Gastroesophageal sphincter (tissue), 4 donors: Measurements from ENCODE around the gene PSME3IP1. TPM values are rescaled to one million over a fixed set of nuclear protein-coding genes. Genes with fewer than 3 reads are reported as not detected.
"Not testable (repeated sequence)": the region's sequence is repeated elsewhere in the genome, so short reads cannot be mapped to it uniquely, and the experiment has no call there.

Experiments
- ATAC-seq: fragments of 150-250 bp; one replicate; pipeline ENCODE4 v1.9.1; 2016; ENCODE audit warnings: mild to moderate bottlenecking, moderate library complexity
- H3K27ac ChIP-seq, 4 donors: fragments of 200-600 bp; sonication (generic) in 3 of 4; 1 replicate in 3 of 4; 2 replicates in 1 of 4; pipeline ENCODE4 v1.5.1; 2016 to 2019
- H3K27me3 ChIP-seq: fragments of 200-600 bp; sonication (generic); one replicate; pipeline ENCODE4 v1.5.1; 2019
- H3K36me3 ChIP-seq, 2 donors: fragments of 200-600 bp; sonication (generic); one replicate each; pipeline ENCODE4 v1.5.1; 2019; ENCODE audit warnings: control low read depth in 1 of 2
- H3K4me1 ChIP-seq, 3 donors: fragments of 200-600 bp; sonication (generic); 1 replicate in 2 of 3; 2 replicates in 1 of 3; pipeline ENCODE4 v1.5.1; 2016 to 2019; ENCODE audit warnings: control low read depth in 2 of 3
- H3K4me3 ChIP-seq, 2 donors: fragments of 200-600 bp; sonication (generic); one replicate each; pipeline ENCODE4 v1.5.1; 2019; ENCODE audit warnings: mild to moderate bottlenecking in 1 of 2, moderate library complexity in 1 of 2
- H3K9me3 ChIP-seq, 3 donors: fragments of 200-600 bp; sonication (generic); one replicate each; pipeline ENCODE4 v1.5.1; 2017 to 2019; ENCODE audit warnings: control low read depth in 2 of 3
- CTCF ChIP-seq, 4 experiments: fragments of 200-600 bp in 2 of 4; fragments of 450-650 bp in 2 of 4; sonication (generic) in 1 of 4; IDR thresholded peaks; one replicate each; pipeline ENCODE4 v1.5.1; 2017 to 2019; ENCODE audit warnings: antibody characterized with exemption in 4 of 4, mild to moderate bottlenecking in 2 of 4, moderate library complexity in 2 of 4
- EP300 ChIP-seq: sonication (generic); formaldehyde crosslinking; IDR thresholded peaks from one replicate; pipeline ENCODE4 v1.6.1; 2017; ENCODE audit warnings: antibody characterized with exemption, mild to moderate bottlenecking
- POLR2A ChIP-seq, 2 donors: fragments of 450-650 bp; IDR thresholded peaks; one replicate each; pipeline ENCODE4 v1.6.1; 2017; ENCODE audit warnings: antibody characterized with exemption in 2 of 2, mild to moderate bottlenecking in 2 of 2, moderate library complexity in 1 of 2
- POLR2AphosphoS5 ChIP-seq: sonication (generic); formaldehyde crosslinking; IDR thresholded peaks from one replicate; pipeline ENCODE4 v1.6.1; 2017; ENCODE audit warnings: antibody characterized with exemption
- WGBS, 2 donors: methylation state at CpG; one replicate each; pipeline ENCODE4 v1.1.5; 2018; ENCODE audit warnings: low coverage in 1 of 2; 5-methylcytosine and 5-hydroxymethylcytosine counted together
- total RNA-seq, 4 donors: library from RNA; depleted of rRNA; stranded (reverse); fragments of >200 nt; gene quantifications; one replicate each; pipeline ENCODE4 v1.1.0, GENCODE V29; 2016

PSME3IP1 gene
- total RNA-seq, 4 donors from 2014 or later = 54.9 to 80.7 (median 68.1) TPM

GRCh38 chr16:57110937-57111336 is 74.9 kb downstream of the PSME3IP1 start:
- ATAC-seq = no peak
- Histone ChIP-seq H3K27ac (no peak overlapping the region), H3K36me3 (peaks cover 0 to 10% of the 10 kb centered on the region in 2 donors), H3K27me3 (no peaks in the 10 kb centered on the region), H3K4me1 (peaks cover 0 to 45% (median 9%) of the 10 kb centered on the region in 3 donors), H3K4me3 (no peak overlapping the region), H3K9me3 (no peaks in the 10 kb centered on the region)
- no peak for TF ChIP-seq CTCF (IDR thresholded peaks at IDR 0.05)
- no peak for TF ChIP-seq POLR2A (IDR thresholded peaks at IDR 0.05)
- TF ChIP-seq POLR2AphosphoS5 = no peak
- no peak for TF ChIP-seq EP300
- WGBS, 2 donors = 76 to 100% methylated on average over 2 of the region's 4 CpGs

- 74 to 88% methylated on average over 5 to 6 of the region's 10 CpGs for WGBS, 2 donors
- Histone ChIP-seq H3K4me1 (peaks cover 0 to 39% (median 0%) of the 10 kb centered on the region in 3 donors), H3K36me3 (peaks cover 0 to 10% of the 10 kb centered on the region in 2 donors)
- not testable (repeated sequence) for H3K4me3 ChIP-seq, ATAC-seq, H3K27me3 ChIP-seq, H3K27ac ChIP-seq, H3K9me3 ChIP-seq
These were observed 76.4 kb downstream of the PSME3IP1 start for GRCh38 chr16:57109259-57110105.

- TF ChIP-seq EP300 (no peak), CTCF (IDR thresholded peaks at IDR 0.05) (no peak), POLR2A (IDR thresholded peaks at IDR 0.05) (no peak), POLR2AphosphoS5 (no peak)
- Histone ChIP-seq H3K9me3 (no peaks in the 10 kb centered on the region), H3K27ac (no peak overlapping the region), H3K27me3 (no peaks in the 10 kb centered on the region), H3K36me3 (peaks cover 0 to 3% of the 10 kb centered on the region in 2 donors), H3K4me3 (no peak overlapping the region), H3K4me1 (peaks cover 0 to 37% (median 0%) of the 10 kb centered on the region in 3 donors)
- WGBS, 2 donors = 50% methylated on average over 1 of the region's 1 CpG; no CpG with 5 or more reads in 1 of the 2 donors
- no peak for ATAC-seq
These were observed 77.4 kb downstream of the PSME3IP1 start for GRCh38 chr16:57108432-57108831.

GRCh38 chr16:57107321-57107922 is 78.4 kb downstream of the PSME3IP1 start:
- no peak for TF ChIP-seq POLR2AphosphoS5
- TF ChIP-seq POLR2A (IDR thresholded peaks at IDR 0.05) = no peak
- no peak for TF ChIP-seq EP300
- no peak for TF ChIP-seq CTCF (IDR thresholded peaks at IDR 0.05)
- ATAC-seq = no peak
- Histone ChIP-seq H3K27me3 (no peaks in the 10 kb centered on the region), H3K27ac (no peak overlapping the region), H3K4me1 (peaks cover 0 to 27% (median 0%) of the 10 kb centered on the region in 3 donors), H3K36me3 (no peaks in the 10 kb centered on the region), H3K4me3 (no peak overlapping the region), H3K9me3 (no peaks in the 10 kb centered on the region)
- 40 to 51% methylated on average over 2 to 8 of the region's 9 CpGs for WGBS, 2 donors

GRCh38 chr16:57106767-57107166 is 79.1 kb downstream of the PSME3IP1 start:
- ATAC-seq = no peak
- no peaks in the 10 kb centered on the region for H3K9me3 ChIP-seq
- no peak for TF ChIP-seq CTCF (IDR thresholded peaks at IDR 0.05)
- TF ChIP-seq POLR2A (IDR thresholded peaks at IDR 0.05) = no peak
- no peak for TF ChIP-seq EP300
- TF ChIP-seq POLR2AphosphoS5 = no peak

More at GRCh38 chr16:57106767-57107166, 79.1 kb downstream of the PSME3IP1 start:
- no CpG with 5 or more reads among the region's 2 CpGs for WGBS, 2 donors
- Histone ChIP-seq H3K4me1 (peaks cover 0 to 22% (median 0%) of the 10 kb centered on the region in 3 donors), H3K27me3 (no peaks in the 10 kb centered on the region), H3K4me3 (no peak overlapping the region), H3K27ac (no peak overlapping the region), H3K36me3 (no peaks in the 10 kb centered on the region)
